ENCODE measurements around the gene LRP10. TPM values are rescaled to one million over a fixed set of nuclear protein-coding genes. Genes with fewer than 3 reads are reported as not detected.

LRP10 gene
- total and polyA plus RNA-seq, 2 donors (not counting 1 experiment from before 2014, with no cell fraction given) = 99.7 to 120 TPM

GRCh38 chr14:22925513-22925912 is 54.0 kb downstream of the LRP10 start:
- no peaks in the 10 kb centered on the region for H3K9me3 Mint-ChIP-seq (ENCODE audit: insufficient read depth)
- H4K20me1 ChIP-seq (ENCODE audit: control insufficient read depth, insufficient read depth, low read length, poor library complexity, severe bottlenecking) = no peaks in the 10 kb centered on the region
- no peaks in the 10 kb centered on the region for H3K27me3 ChIP-seq (replicated peaks in 1 of 4; ENCODE audit: control extremely low read depth in 1 of 4, control insufficient read depth in 3 of 4, insufficient read depth in 4 of 4, low read length in 3 of 4)
- no peaks in the 10 kb centered on the region for H3K9me3 ChIP-seq (ENCODE audit: control extremely low read depth in 1 of 3, control insufficient read depth in 2 of 3, insufficient read depth in 1 of 3, low read length in 2 of 3)
- intact Hi-C loops (cut with micrococcal nuclease) = loop anchor here (5.0 kb wide), 1 partner anchor 377 kb away; the partner anchor contains the start of gene PPP1R3E
- POLR2A ChIA-PET = no interaction called here
- 100% methylated on average over 6 of the region's 8 CpGs for WGBS (ENCODE audit: insufficient coverage)
- no peak overlapping the region for H3K4me3 ChIP-seq (ENCODE audit: control extremely low read depth in 1 of 5, extremely low read depth in 1 of 5, insufficient read depth in 1 of 5, low read depth in 2 of 5, low read length in 4 of 5)
- peaks cover 18% of the 10 kb centered on the region for H3K4me1 Mint-ChIP-seq
- peaks cover 9 to 39% of the 10 kb centered on the region in 2 experiments for H3K36me3 ChIP-seq (replicated peaks in 1 of 2; ENCODE audit: control extremely low read depth in 1 of 2, control insufficient read depth in 1 of 2, extremely low read depth in 1 of 2, insufficient read depth in 2 of 2, low read length in 1 of 2)
- CTCF ChIA-PET = interaction anchor here (1.4 to 2.8 kb wide), 2 partner anchors 53 to 132 kb away, joined by 4 to 10 read pairs; partner anchors contain the start of gene CDH24
- H2AFZ ChIP-seq (ENCODE audit: insufficient read depth, low read depth, low read length, poor library complexity, severe bottlenecking) = no peak overlapping the region
- ATAC-seq (ENCODE audit: low read depth) (no peak), DNase-seq (no peak)
- H3K27ac ChIP-seq (ENCODE audit: low read length in 2 of 2) = no peak overlapping the region
- TF ChIP-seq CTCF (IDR thresholded peaks at IDR 0.05) (no peak), EZH2 (IDR thresholded peaks at IDR 0.05; ENCODE audit: borderline replicate concordance, insufficient read depth, low read depth, low read length, poor library complexity, severe bottlenecking) (no peak)
- H3K4me1 ChIP-seq (ENCODE audit: control insufficient read depth in 2 of 2, insufficient read depth in 2 of 2, low read length in 2 of 2) = peaks cover 13 to 18% of the 10 kb centered on the region in 2 donors
- no peak overlapping the region for H3K9ac ChIP-seq (ENCODE audit: low read length)
- no peaks in the 10 kb centered on the region for H3K27me3 Mint-ChIP-seq
- H3K4me3 Mint-ChIP-seq = no peak overlapping the region
- no peak overlapping the region for H3K4me2 ChIP-seq (replicated peaks; ENCODE audit: low read depth, low read length, poor library complexity, severe bottlenecking)
- H3K79me2 ChIP-seq (ENCODE audit: control insufficient read depth, insufficient read depth, low read length) = peaks cover 3% of the 10 kb centered on the region
- no peak overlapping the region for H3K27ac Mint-ChIP-seq

GRCh38 chr14:22926316-22926715 is 54.8 kb downstream of the LRP10 start:
- H3K4me3 Mint-ChIP-seq = peak overlapping the region; percentile 12
- TF ChIP-seq CTCF (IDR thresholded peaks at IDR 0.05) (no peak), EZH2 (IDR thresholded peaks at IDR 0.05; ENCODE audit: borderline replicate concordance, insufficient read depth, low read depth, low read length, poor library complexity, severe bottlenecking) (no peak)
- Histone ChIP-seq H3K79me2 (ENCODE audit: control insufficient read depth, insufficient read depth, low read length) (peaks cover 3% of the 10 kb centered on the region), H3K27ac (ENCODE audit: low read length in 2 of 2) (no peak overlapping the region), H3K4me2 (replicated peaks; ENCODE audit: low read depth, low read length, poor library complexity, severe bottlenecking) (no peak overlapping the region), H4K20me1 (ENCODE audit: control insufficient read depth, insufficient read depth, low read length, poor library complexity, severe bottlenecking) (no peaks in the 10 kb centered on the region), H3K4me1 (ENCODE audit: control insufficient read depth in 2 of 2, insufficient read depth in 2 of 2, low read length in 2 of 2) (peaks cover 13 to 23% of the 10 kb centered on the region in 2 donors), H3K27me3 (replicated peaks in 1 of 4; ENCODE audit: control extremely low read depth in 1 of 4, control insufficient read depth in 3 of 4, insufficient read depth in 4 of 4, low read length in 3 of 4) (no peaks in the 10 kb centered on the region), H2AFZ (ENCODE audit: insufficient read depth, low read depth, low read length, poor library complexity, severe bottlenecking) (no peak overlapping the region), H3K36me3 (replicated peaks in 1 of 2; ENCODE audit: control extremely low read depth in 1 of 2, control insufficient read depth in 1 of 2, extremely low read depth in 1 of 2, insufficient read depth in 2 of 2, low read length in 1 of 2) (peaks cover 9 to 32% of the 10 kb centered on the region in 2 experiments), H3K9me3 (ENCODE audit: control extremely low read depth in 1 of 3, control insufficient read depth in 2 of 3, insufficient read depth in 1 of 3, low read length in 2 of 3) (no peaks in the 10 kb centered on the region), H3K4me3 (ENCODE audit: control extremely low read depth in 1 of 5, extremely low read depth in 1 of 5, insufficient read depth in 1 of 5, low read depth in 2 of 5, low read length in 4 of 5) (no peak overlapping the region), H3K9ac (ENCODE audit: low read length) (no peak overlapping the region)
- DNase-seq (no peak), ATAC-seq (ENCODE audit: low read depth) (no peak)
- ChIA-PET POLR2A (no interaction called here), CTCF (interaction anchor here (2.8 to 5.0 kb wide), 2 partner anchors 53 to 59 kb away, joined by 10 to 64 read pairs; partner anchors contain the start of gene AJUBA)
- no peaks in the 10 kb centered on the region for H3K27me3 Mint-ChIP-seq
- peaks cover 18% of the 10 kb centered on the region for H3K4me1 Mint-ChIP-seq
- no peaks in the 10 kb centered on the region for H3K9me3 Mint-ChIP-seq (ENCODE audit: insufficient read depth)
- H3K27ac Mint-ChIP-seq = no peak overlapping the region
- WGBS (ENCODE audit: insufficient coverage) = 95% methylated on average over 2 of the region's 4 CpGs
- intact Hi-C loops (cut with micrococcal nuclease) = loop anchor here (5.0 kb wide), 1 partner anchor 376 kb away; the partner anchor contains the start of gene PPP1R3E
